Measurements from ENCODE around the gene MTRF1. TPM values are rescaled to one million over a fixed set of nuclear protein-coding genes. Genes with fewer than 3 reads are reported as not detected.

The MTRF1 gene, protein sequence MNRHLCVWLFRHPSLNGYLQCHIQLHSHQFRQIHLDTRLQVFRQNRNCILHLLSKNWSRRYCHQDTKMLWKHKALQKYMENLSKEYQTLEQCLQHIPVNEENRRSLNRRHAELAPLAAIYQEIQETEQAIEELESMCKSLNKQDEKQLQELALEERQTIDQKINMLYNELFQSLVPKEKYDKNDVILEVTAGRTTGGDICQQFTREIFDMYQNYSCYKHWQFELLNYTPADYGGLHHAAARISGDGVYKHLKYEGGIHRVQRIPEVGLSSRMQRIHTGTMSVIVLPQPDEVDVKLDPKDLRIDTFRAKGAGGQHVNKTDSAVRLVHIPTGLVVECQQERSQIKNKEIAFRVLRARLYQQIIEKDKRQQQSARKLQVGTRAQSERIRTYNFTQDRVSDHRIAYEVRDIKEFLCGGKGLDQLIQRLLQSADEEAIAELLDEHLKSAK
- total RNA-seq, result 10 to 100 TPM; 16.2 to 21.5 TPM

DNA sequence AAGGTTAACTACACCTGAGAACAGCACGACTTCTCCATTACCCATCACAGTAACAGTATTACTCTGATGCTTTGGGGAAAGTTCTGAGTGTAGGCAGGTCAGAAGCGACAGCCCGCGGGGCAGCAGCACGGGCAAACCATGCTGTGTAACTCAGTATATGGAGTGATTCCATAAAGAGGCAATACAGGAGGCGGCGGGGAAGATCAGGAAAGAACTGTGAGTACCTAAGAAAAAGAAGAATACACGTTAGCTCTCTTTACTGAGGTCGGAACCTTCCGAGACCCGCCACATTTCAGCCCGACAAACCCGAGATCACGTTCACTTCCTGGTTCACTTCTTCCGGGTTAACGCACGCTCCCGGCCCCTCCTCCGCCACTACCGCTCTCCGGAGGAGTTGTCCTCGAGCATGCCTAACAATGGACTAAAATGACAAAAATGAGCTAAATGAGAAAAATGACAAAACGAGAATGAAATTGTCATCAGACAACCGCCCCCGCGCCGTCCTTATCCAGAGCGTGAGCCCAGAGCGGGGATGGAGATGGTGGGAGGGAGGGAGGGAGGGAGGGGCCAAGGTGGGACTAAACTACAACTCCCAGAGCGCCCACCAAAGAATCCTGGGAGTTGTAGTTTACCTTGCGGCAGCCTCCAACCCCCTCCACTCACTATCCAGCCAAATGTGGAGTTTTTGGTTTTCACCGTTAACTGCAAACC, at the start of gene MTRF1:
Gene MTRF1 (minus strand): TSS at position 316 of the 711 bp plus-strand sequence. CDS start 2,669 bp downstream, outside the sequence.
- Mint-ChIP-seq H3K4me3 (peak within 1 kb of the TSS; percentile 90), H3K9me3 (peaks cover 6% of the 10 kb centered on the region), H3K27ac (peak within 1 kb of the TSS; percentile 96), H3K27me3 (no peaks in the 10 kb centered on the region), H3K4me1 (ENCODE audit: low read depth) (peaks cover 13% of the 10 kb centered on the region), H3K36me3 (peaks cover 23% of the 10 kb centered on the region)
- intact Hi-C loops (cut with micrococcal nuclease), result loop anchor here (1.0 to 2.0 kb wide), 5 partner anchors 48 to 697 kb away; partner anchors contain the start of genes KBTBD6, KBTBD7, NAA16 and VWA8
- peak; percentile 84 for DNase-seq
- CTCF ChIA-PET, result interaction anchor here (2.5 kb wide), 1 partner anchor 209 kb away, joined by 8 read pairs; no protein-coding TSS in a partner anchor
- POLR2A ChIA-PET, result interaction anchor here (1.0 to 1.2 kb wide), 4 partner anchors 8 to 203 kb away, joined by 3 to 7 read pairs (median 4); no protein-coding TSS in a partner anchor

DNA sequence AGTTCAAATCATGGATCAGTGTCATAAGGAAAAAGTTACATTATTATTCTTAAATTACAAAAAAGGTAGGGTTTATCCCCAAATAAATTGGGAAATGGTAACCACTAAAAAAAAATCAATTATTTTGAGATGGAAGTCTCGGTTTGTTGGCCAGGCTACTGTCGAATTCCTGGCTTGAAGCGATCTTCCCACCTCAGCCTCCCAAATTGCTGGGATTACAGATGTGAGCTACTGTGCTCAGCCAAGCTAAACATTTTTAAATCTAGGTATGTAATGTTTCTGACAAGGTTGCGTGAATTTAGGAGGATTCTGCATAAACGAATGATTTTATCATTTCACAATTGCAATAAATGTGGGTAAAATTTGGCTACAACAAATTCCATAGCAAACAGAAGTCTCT, 49.7 kb upstream of the MTRF1 start:
- intact Hi-C loops (cut with micrococcal nuclease), result no loop called here
- peak overlapping the region; percentile 93 for H3K4me3 Mint-ChIP-seq
- H3K4me1 Mint-ChIP-seq (ENCODE audit: low read depth), result peaks cover 50% of the 10 kb centered on the region
- H3K27me3 Mint-ChIP-seq, result no peaks in the 10 kb centered on the region
- CTCF ChIA-PET, result no interaction called here
- H3K36me3 Mint-ChIP-seq, result peaks cover 10% of the 10 kb centered on the region
- no peak for DNase-seq
- H3K27ac Mint-ChIP-seq, result no peak overlapping the region
- H3K9me3 Mint-ChIP-seq, result no peaks in the 10 kb centered on the region
- POLR2A ChIA-PET, result no interaction called here

DNA sequence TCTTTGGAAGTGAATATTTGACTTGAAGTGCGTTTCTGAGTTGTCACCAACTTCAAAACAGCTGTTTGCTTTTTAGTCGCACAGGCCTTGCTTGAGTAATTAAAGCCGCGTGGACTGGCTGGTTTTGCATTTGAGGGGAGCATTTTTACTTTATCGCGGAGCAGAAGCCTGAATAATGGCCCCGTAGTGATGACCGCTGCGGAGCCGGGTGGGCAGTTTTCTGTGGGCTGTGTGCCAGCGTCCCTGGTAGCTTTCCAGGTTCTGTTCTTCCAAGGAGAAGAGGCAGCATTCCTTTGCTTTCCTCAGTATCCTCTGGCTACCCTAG, 48.8 kb upstream of the MTRF1 start:
- H3K4me3 Mint-ChIP-seq, result peak overlapping the region; percentile 93
- DNase-seq, result peak; percentile 26
- peaks cover 40% of the 10 kb centered on the region for H3K4me1 Mint-ChIP-seq (ENCODE audit: low read depth)

DNA sequence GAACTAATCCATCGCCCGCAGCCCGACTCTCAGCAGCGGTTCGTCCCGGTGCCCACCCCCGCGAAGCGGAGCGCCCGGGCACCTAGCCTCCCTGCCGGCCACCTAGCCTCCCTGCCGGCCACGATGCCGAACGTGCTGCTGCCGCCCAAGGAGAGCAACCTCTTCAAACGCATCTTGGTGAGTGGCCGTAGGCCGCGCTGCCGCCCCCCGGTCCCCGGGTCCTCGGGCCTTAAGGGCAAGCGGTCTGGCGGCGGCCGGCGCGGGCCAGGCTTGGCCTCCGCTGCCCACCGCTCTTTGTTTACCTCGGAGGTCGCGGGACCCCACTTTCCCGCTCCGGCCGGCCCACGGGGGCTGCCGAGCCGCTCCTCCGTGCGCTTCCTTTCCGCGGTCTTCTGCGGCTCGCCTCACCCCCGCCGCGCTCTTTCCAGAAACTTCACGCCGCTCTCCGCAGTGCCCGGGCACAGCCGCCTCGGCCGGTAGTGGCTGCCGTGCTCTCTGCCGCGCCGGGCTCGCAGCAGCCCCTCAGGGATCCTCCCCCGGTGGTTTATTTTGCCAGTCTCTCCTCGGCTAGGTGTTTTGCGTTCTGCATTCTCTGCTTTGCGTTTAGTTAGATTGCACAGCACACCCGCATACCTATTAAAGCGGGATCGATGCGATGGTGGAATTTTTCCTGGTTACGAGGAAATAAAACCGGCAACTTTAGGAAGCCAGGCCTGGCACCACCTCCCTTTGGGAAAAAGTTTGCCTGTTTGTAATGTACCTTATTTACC, 48.2 kb upstream of the MTRF1 start:
- peak overlapping the region; percentile 93 for H3K4me3 Mint-ChIP-seq
- ChIA-PET CTCF (interaction anchor here (1.2 kb wide), 1 partner anchor 40 kb away, joined by 3 read pairs; no protein-coding TSS in a partner anchor), POLR2A (interaction anchor here (1.2 kb wide), 1 partner anchor 151 kb away, joined by 3 read pairs; no protein-coding TSS in a partner anchor)
- peak; percentile 67 for DNase-seq
- no peaks in the 10 kb centered on the region for H3K27me3 Mint-ChIP-seq
- H3K9me3 Mint-ChIP-seq, result no peaks in the 10 kb centered on the region
- intact Hi-C loops (cut with micrococcal nuclease), result loop anchor here (1.0 to 2.0 kb wide), 6 partner anchors 48 to 959 kb away; partner anchors contain the start of genes KBTBD6, MTRF1 and WBP4
- peaks cover 8% of the 10 kb centered on the region for H3K36me3 Mint-ChIP-seq
- peak overlapping the region; percentile 92 for H3K27ac Mint-ChIP-seq
- H3K4me1 Mint-ChIP-seq (ENCODE audit: low read depth), result peaks cover 35% of the 10 kb centered on the region

More for the DNA sequence above, 48.8 kb upstream of the MTRF1 start:
- CTCF ChIA-PET, result no interaction called here
- intact Hi-C loops (cut with micrococcal nuclease), result no loop called here
- no peaks in the 10 kb centered on the region for H3K27me3 Mint-ChIP-seq
- H3K27ac Mint-ChIP-seq, result peak overlapping the region; percentile 92
- POLR2A ChIA-PET, result no interaction called here
- H3K36me3 Mint-ChIP-seq, result peaks cover 10% of the 10 kb centered on the region
- no peaks in the 10 kb centered on the region for H3K9me3 Mint-ChIP-seq

DNA sequence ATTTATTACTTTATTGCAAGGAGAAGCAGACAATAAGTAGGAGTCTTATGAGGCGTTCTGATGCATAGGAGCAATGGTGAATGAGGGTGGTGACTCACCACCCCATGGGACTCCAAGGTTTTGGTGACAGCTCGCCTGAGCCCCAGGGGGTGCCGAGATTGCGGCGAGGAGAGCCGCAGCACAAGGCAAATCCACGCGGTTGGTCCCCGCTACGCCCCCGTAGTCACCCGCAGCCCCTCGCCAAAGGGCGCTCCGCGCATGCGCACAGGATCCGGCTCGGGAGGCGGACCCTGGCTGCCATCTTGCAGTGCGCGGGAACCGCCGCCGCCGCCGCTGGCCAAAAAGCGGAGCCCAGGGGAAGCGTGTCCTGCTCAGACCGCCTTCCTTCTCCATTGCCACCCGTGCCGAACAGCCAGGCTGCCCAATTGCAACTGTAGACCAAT, 47.6 kb upstream of the MTRF1 start, which contains the start of gene NAA16:
Gene NAA16 (plus strand): TSS at position 305 of the 443 bp plus-strand sequence. CDS start 262 bp downstream, outside the sequence.
- Mint-ChIP-seq H3K27ac (peak within 1 kb of the TSS; percentile 92), H3K27me3 (no peaks in the 10 kb centered on the region), H3K9me3 (no peaks in the 10 kb centered on the region), H3K36me3 (peaks cover 8% of the 10 kb centered on the region), H3K4me3 (peak within 1 kb of the TSS; percentile 93), H3K4me1 (ENCODE audit: low read depth) (peaks cover 33% of the 10 kb centered on the region)
- peak; percentile 97 for DNase-seq
- ChIA-PET POLR2A (interaction anchor here (1.0 to 1.2 kb wide), 2 partner anchors 10 to 152 kb away, joined by 3 read pairs; no protein-coding TSS in a partner anchor), CTCF (interaction anchor here (0.6 to 1.2 kb wide), 2 partner anchors 41 to 336 kb away, joined by 3 read pairs; no protein-coding TSS in a partner anchor)
- intact Hi-C loops (cut with micrococcal nuclease), result loop anchor here (1.0 to 2.0 kb wide), 6 partner anchors 48 to 960 kb away; partner anchors contain the start of genes KBTBD6, MTRF1 and WBP4

DNA sequence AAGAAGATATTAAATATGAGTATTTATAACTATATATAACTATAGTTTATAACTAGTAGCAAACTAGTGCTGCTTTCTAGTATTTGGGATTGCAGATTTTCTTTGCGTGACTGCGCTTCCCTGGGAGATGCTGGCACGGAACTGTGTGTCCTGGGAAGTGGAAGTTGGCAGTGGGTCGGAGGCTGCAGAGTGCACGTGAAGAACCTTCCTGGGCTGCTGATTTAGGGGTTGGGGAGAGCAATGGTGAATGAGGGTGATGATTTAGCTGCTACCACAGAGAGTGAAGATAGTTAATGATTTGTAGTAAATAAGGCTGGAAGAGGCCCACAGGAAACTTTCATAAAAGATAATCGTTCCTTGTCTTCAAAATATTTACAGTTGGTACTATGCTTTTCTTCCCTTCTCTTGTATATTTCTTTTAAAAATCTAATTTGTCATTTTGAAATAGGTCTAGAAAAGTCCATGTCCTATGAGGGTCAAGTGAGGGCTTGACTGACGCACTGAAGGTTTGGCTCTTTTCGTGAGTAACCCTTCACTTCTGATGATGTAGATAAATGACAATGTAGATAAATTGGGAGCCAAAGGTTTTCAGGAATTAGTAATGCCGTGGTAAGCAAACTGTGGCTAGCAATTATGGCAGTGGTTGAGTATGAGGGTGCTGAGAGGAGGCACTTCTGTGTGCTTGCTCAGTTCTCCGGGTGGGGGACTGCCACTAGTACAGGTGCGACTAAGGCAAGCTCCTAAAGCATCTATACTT, 44.7 kb upstream of the MTRF1 start:
- intact Hi-C loops (cut with micrococcal nuclease), result no loop called here
- Mint-ChIP-seq H3K4me3 (no peak overlapping the region), H3K9me3 (no peaks in the 10 kb centered on the region), H3K27me3 (no peaks in the 10 kb centered on the region), H3K36me3 (peaks cover 8% of the 10 kb centered on the region), H3K4me1 (ENCODE audit: low read depth) (peaks cover 9% of the 10 kb centered on the region), H3K27ac (no peak overlapping the region)
- ChIA-PET CTCF (no interaction called here), POLR2A (no interaction called here)
- DNase-seq, result no peak

DNA sequence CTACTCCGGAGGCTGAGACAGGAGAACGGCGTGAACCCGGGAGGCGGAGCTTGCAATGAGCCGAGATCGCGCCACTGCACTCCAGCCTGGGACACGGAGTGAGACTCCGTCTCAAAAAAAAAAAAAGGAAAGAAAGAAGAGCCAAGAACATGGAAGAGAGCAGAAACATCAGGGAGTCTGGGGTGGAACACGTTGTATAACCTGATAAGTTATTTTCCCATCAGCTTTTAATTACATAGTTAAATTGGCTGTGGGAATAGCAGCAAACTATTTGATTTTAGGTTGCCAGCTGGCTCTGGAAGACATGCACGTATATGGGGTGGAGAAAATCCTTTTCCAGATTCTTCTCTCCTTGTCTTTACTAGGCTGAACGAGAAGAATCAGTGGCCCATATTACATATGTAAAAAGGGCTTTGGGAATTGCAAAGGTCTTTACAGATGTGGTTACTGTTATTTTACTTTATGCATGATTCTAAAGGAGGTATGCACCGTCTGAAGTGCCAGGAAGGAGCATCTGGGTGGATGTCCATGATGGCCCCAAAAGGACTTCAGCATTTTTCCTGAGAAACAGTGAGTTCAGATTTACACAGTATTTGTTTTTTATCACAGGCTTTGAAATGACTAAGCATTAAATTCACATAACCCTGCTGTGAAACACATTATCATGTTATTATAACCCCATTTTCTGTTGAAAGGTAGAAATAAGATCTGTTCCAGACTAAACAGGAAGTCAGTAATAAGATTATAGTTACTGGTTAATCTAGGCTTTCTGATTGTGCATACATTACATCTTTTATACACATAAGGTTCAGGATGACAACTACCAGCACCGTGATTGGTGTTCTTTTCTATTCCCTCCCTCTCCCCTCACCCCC, 43.1 kb upstream of the MTRF1 start:
- CTCF ChIA-PET, result no interaction called here

DNA sequence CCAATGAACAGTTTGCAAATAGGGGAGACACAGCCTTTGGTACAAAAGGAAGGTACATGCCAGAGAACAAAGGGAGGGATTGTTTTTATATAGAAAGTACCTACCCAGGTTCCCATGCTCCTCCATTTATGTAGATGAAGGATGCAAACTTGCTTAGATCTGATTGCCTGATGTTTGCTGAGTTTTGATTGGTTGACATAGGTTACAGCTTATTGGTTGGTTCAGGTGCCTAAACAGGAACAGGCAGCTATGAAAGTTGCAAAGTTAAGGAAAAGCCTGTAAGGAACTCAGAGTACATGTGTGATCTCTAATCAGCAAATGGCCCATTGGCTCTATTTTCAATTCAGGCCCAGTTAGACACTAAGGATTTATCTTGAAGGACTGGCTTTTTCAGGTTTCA, 41.2 kb upstream of the MTRF1 start:
- POLR2A ChIA-PET, result no interaction called here
- DNase-seq, result no peak
- intact Hi-C loops (cut with micrococcal nuclease), result no loop called here
- Mint-ChIP-seq H3K27me3 (no peaks in the 10 kb centered on the region), H3K9me3 (no peaks in the 10 kb centered on the region), H3K4me1 (ENCODE audit: low read depth) (no peaks in the 10 kb centered on the region), H3K27ac (no peak overlapping the region), H3K36me3 (no peaks in the 10 kb centered on the region), H3K4me3 (no peak overlapping the region)
- CTCF ChIA-PET, result no interaction called here

More for the DNA sequence above, 43.1 kb upstream of the MTRF1 start:
- Mint-ChIP-seq H3K36me3 (peaks cover 4% of the 10 kb centered on the region), H3K4me3 (no peak overlapping the region), H3K4me1 (ENCODE audit: low read depth) (peaks cover 4% of the 10 kb centered on the region), H3K27me3 (no peaks in the 10 kb centered on the region), H3K9me3 (no peaks in the 10 kb centered on the region), H3K27ac (no peak overlapping the region)
- intact Hi-C loops (cut with micrococcal nuclease), result no loop called here
- POLR2A ChIA-PET, result no interaction called here
- no peak for DNase-seq

DNA sequence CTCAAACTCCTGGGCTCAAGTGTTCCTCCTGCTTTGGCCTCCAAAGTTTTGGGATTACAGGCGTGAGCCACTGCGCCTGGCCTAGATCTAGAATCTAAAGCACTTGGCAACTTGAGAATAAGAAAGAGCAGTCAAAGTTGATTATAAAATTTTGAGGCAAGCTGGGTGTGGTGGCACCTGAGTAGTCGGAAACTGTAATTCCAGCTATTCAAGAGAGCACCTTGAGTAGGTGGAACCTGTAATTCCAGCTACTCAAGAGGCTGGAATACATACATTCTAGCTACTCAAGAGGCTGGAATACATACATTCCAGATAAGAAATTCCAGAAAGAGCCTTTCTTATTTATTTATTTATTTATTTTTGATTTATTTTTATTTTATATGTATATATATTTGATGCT, 39.4 kb upstream of the MTRF1 start:
- no peak for DNase-seq
- ChIA-PET POLR2A (no interaction called here), CTCF (no interaction called here)
- Mint-ChIP-seq H3K36me3 (no peaks in the 10 kb centered on the region), H3K9me3 (no peaks in the 10 kb centered on the region), H3K27ac (no peak overlapping the region), H3K27me3 (peaks cover 4% of the 10 kb centered on the region), H3K4me3 (no peak overlapping the region), H3K4me1 (ENCODE audit: low read depth) (no peaks in the 10 kb centered on the region)
- intact Hi-C loops (cut with micrococcal nuclease), result no loop called here

DNA sequence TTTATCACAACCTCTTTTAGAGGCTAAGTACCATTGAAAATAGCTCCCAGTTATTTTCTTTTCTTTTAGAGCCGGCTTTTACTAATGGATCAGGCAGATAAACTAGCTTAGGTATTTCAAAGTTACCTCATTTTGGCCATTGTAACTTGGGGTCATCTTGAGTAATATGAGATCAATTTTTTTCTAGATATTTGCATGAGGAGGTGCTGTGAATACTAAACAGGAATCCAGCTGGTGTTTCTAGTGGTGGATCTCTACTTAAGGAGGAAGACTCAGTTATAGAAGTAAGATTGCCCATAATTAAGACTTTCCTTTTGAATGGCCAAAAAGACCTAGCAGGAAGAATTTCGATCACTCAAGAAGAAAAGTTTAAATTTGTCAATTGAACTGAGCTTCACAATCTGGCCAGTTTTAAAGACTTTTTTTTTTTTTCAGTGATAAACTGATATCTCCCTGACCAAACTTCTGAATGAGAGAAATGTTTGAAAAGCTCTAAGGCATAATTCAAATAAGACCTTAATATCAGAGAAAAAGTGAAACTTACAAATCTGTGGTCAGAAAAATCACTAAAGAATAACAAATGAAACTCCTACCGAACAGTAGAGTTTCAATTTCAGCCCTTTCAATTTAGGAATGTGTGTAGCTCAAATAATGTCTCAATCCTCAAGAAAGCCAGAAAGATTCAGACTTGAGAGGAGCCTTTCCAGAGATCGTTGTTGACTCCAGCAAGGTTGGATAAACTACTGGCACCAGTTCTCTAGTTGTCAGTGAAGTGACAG, 36.1 kb upstream of the MTRF1 start:
- intact Hi-C loops (cut with micrococcal nuclease), result no loop called here
- POLR2A ChIA-PET, result interaction anchor here (0.6 kb wide), 1 partner anchor 105 kb away, joined by 4 read pairs; the partner anchor contains the start of gene KBTBD7
- no peak overlapping the region for H3K27ac Mint-ChIP-seq

More for the DNA sequence above, 36.1 kb upstream of the MTRF1 start:
- CTCF ChIA-PET, result no interaction called here
- Mint-ChIP-seq H3K4me3 (no peak overlapping the region), H3K4me1 (ENCODE audit: low read depth) (no peaks in the 10 kb centered on the region), H3K36me3 (no peaks in the 10 kb centered on the region), H3K9me3 (peaks cover 6% of the 10 kb centered on the region), H3K27me3 (peaks cover 4% of the 10 kb centered on the region)
- DNase-seq, result no peak

All from activated CD4-positive, alpha-beta memory T cell treated with anti-CD3 and anti-CD28 coated beads for 36 hours (primary cell).